WTC11 (cell line): ENCODE results near the gene MARK2. TPM values are rescaled to one million over a fixed set of nuclear protein-coding genes. Genes with fewer than 3 reads are reported as not detected.
A peak's percentile ranks its signal among the peaks of the same experiment; 100 is the strongest.

ENCODE experiments used
- ATAC-seq: fragments of 200-7000 bp; cut with Tn5 transposase; 2 replicates; pipeline ENCODE4 v1.10.0; 2021; ENCODE audit warnings: mild to moderate bottlenecking, moderate library complexity
- CTCF ChIA-PET: fragments of 300-600 bp; sonication (Branson Sonifier 250); formaldehyde crosslinking; loops from one replicate; lab custom pipeline; 2021; ENCODE audit warnings: antibody characterized with exemption; lab: Charles Lee
- POLR2A ChIA-PET: fragments of 350-600 bp; sonication (Branson Sonifier 250); formaldehyde crosslinking; loops from one replicate; lab custom pipeline; 2021; ENCODE audit warnings: antibody characterized with exemption; lab: Charles Lee
- DNase-seq: peaks from one replicate; pipeline ENCODE4 v3.0.0; 2021; ENCODE audit warnings: low spot score
- H3K27ac Mint-ChIP-seq: 2 replicates; pipeline ENCODE4 v1.8.0; 2021; ENCODE audit warnings: mixed read lengths
- H3K27me3 Mint-ChIP-seq: 2 replicates; pipeline ENCODE4 v1.8.0; 2021; ENCODE audit warnings: low read depth, mild to moderate bottlenecking, moderate library complexity, mixed read lengths
- H3K36me3 Mint-ChIP-seq: 2 replicates; pipeline ENCODE4 v1.8.0; 2021; ENCODE audit warnings: mixed read lengths
- H3K4me1 Mint-ChIP-seq: 2 replicates; pipeline ENCODE4 v1.8.0; 2022; ENCODE audit warnings: mixed read lengths
- H3K4me3 Mint-ChIP-seq: 2 replicates; pipeline ENCODE4 v1.8.0; 2021; ENCODE audit warnings: mild to moderate bottlenecking, moderate library complexity, mixed read lengths
- H3K9me3 Mint-ChIP-seq: 2 replicates; pipeline ENCODE4 v1.8.0; 2021; ENCODE audit warnings: mixed read lengths
- AFF4 ChIP-seq: sonication (generic); formaldehyde crosslinking; IDR thresholded peaks from 2 replicates; pipeline ENCODE4 v1.8.1; 2023; ENCODE audit warnings: mild to moderate bottlenecking, missing genetic modification reagents, borderline replicate concordance
- ARID4B ChIP-seq: sonication (generic); formaldehyde crosslinking; IDR thresholded peaks from 2 replicates; pipeline ENCODE4 v1.8.0; 2023; ENCODE audit warnings: missing genetic modification reagents, mild to moderate bottlenecking, borderline replicate concordance
- ATF1 ChIP-seq: sonication (generic); formaldehyde crosslinking; IDR thresholded peaks from 2 replicates; pipeline ENCODE4 v1.8.1; 2023; ENCODE audit warnings: mild to moderate bottlenecking, moderate library complexity, missing genetic modification reagents
- ATF3 ChIP-seq: sonication (generic); formaldehyde crosslinking; conservative IDR thresholded peaks from 2 replicates; pipeline ENCODE4 v1.8.1; 2022; ENCODE audit warnings: mild to moderate bottlenecking, missing genetic modification reagents
- E2F1 ChIP-seq: sonication (generic); formaldehyde crosslinking; IDR thresholded peaks from 2 replicates; pipeline ENCODE4 v1.8.0; 2022; ENCODE audit warnings: mild to moderate bottlenecking, missing genetic modification reagents
- E2F5 ChIP-seq: sonication (generic); formaldehyde crosslinking; IDR thresholded peaks from 2 replicates; pipeline ENCODE4 v1.8.1; 2022; ENCODE audit warnings: mild to moderate bottlenecking, moderate library complexity, missing genetic modification reagents
- ELF4 ChIP-seq: sonication (generic); formaldehyde crosslinking; IDR thresholded peaks from 2 replicates; pipeline ENCODE4 v1.8.1; 2022; ENCODE audit warnings: low read depth, mild to moderate bottlenecking, moderate library complexity, missing genetic modification reagents
- FOXP1 ChIP-seq: sonication (generic); formaldehyde crosslinking; IDR thresholded peaks from 2 replicates; pipeline ENCODE4 v1.8.0; 2022; ENCODE audit warnings: missing genetic modification reagents, mild to moderate bottlenecking, moderate library complexity, borderline replicate concordance
- GABPB1 ChIP-seq: sonication (generic); formaldehyde crosslinking; IDR thresholded peaks from 2 replicates; pipeline ENCODE4 v1.8.1; 2023; ENCODE audit warnings: mild to moderate bottlenecking, missing genetic modification reagents
- HMGA2 ChIP-seq: fragments of 250-450 bp; sonication (Bioruptor Pico); IDR thresholded peaks from 2 replicates; pipeline ENCODE4 v1.4.0; 2021; ENCODE audit warnings: mild to moderate bottlenecking, moderate library complexity
- JAZF1 ChIP-seq: fragments of 250-450 bp; sonication (Bioruptor Pico); IDR thresholded peaks from 2 replicates; pipeline ENCODE4 v1.9.0; 2021; ENCODE audit warnings: moderate library complexity, mild to moderate bottlenecking, inconsistent platforms
- KAT7 ChIP-seq: sonication (generic); formaldehyde crosslinking; IDR thresholded peaks from 2 replicates; pipeline ENCODE4 v1.8.1; 2023; ENCODE audit warnings: missing genetic modification reagents, mild to moderate bottlenecking, borderline replicate concordance
- MAX ChIP-seq: sonication (generic); formaldehyde crosslinking; IDR thresholded peaks from 2 replicates; pipeline ENCODE4 v1.8.0; 2022; ENCODE audit warnings: mild to moderate bottlenecking, missing genetic modification reagents
- NR1H2 ChIP-seq: sonication (generic); formaldehyde crosslinking; IDR thresholded peaks from 2 replicates; pipeline ENCODE4 v1.9.0; 2021; ENCODE audit warnings: mild to moderate bottlenecking, moderate library complexity, missing genetic modification reagents
- PRDM15 ChIP-seq: sonication (generic); formaldehyde crosslinking; IDR thresholded peaks from 2 replicates; pipeline ENCODE4 v1.8.0; 2022; ENCODE audit warnings: missing genetic modification reagents
- RORB ChIP-seq: fragments of 250-450 bp; sonication (Bioruptor Pico); IDR thresholded peaks from 2 replicates; pipeline ENCODE4 v1.9.0; 2021; ENCODE audit warnings: mild to moderate bottlenecking
- SP1 ChIP-seq: sonication (generic); formaldehyde crosslinking; conservative IDR thresholded peaks from 2 replicates; pipeline ENCODE4 v1.8.1; 2022; ENCODE audit warnings: missing genetic modification reagents
- TEAD1 ChIP-seq: sonication (generic); formaldehyde crosslinking; IDR thresholded peaks from 2 replicates; pipeline ENCODE4 v1.8.0; 2022; ENCODE audit warnings: mild to moderate bottlenecking, missing genetic modification reagents
- TP53 ChIP-seq: sonication (generic); formaldehyde crosslinking; IDR thresholded peaks from 2 replicates; pipeline ENCODE4 v1.8.1; 2023; ENCODE audit warnings: mild to moderate bottlenecking, missing genetic modification reagents
- USF2 ChIP-seq: sonication (generic); formaldehyde crosslinking; IDR thresholded peaks from 2 replicates; pipeline ENCODE4 v1.8.1; 2023; ENCODE audit warnings: mild to moderate bottlenecking, missing genetic modification reagents, moderate library complexity
- total RNA-seq: library from RNA; stranded (reverse); gene quantifications from 3 replicates; pipeline ENCODE4 v1.2.3, GENCODE V29; 2021

Gene MARK2
- total RNA-seq, 1 experiment from 2014 or later: 57.4 TPM

- TF ChIP-seq JAZF1 (CRISPR knock-in tag) (no peak), E2F1 (no peak), ATF1 (CRISPR knock-in tag) (no peak), ARID4B (no peak), RORB (CRISPR knock-in tag) (no peak)
Observed at GRCh38 chr11:63811522-63811921, 27.4 kb upstream of the MARK2 start (continued).

GRCh38 chr11:63813035-63813562 lies 25.8 kb upstream of the MARK2 start, which contains the start of gene SPINDOC:
SPINDOC (plus strand) TSS chr11:63813456; CDS start chr11:63813687, 231 bp downstream.
- ChIA-PET POLR2A (interaction anchor here (0.5 to 1.0 kb wide), 2 partner anchors 44 to 46 kb away, joined by 3 read pairs; partner anchors contain the start of gene ZFTA), CTCF (interaction anchor here (1.0 to 3.1 kb wide), 4 partner anchors 30 to 104 kb away, joined by 3 to 21 read pairs (median 5); partner anchors contain the start of gene ZFTA)
- ATAC-seq: peak; percentile 64
- peak within 1 kb of the TSS; percentile 73 for H3K27ac Mint-ChIP-seq
- peak; percentile 75 for DNase-seq
- H3K27me3 Mint-ChIP-seq: peaks cover 15% of the 10 kb centered on the region
- H3K36me3 Mint-ChIP-seq: peaks cover 28% of the 10 kb centered on the region
- peak within 1 kb of the TSS; percentile 89 for H3K4me3 Mint-ChIP-seq
- no peaks in the 10 kb centered on the region for H3K9me3 Mint-ChIP-seq
- peaks cover 32% of the 10 kb centered on the region for H3K4me1 Mint-ChIP-seq
- TF ChIP-seq E2F5 (CRISPR knock-in tag): peak; percentile 58; the same call in 1 of the 2 replicates
- peak; percentile 65; the same call in 1 of the 2 replicates for TF ChIP-seq MAX (CRISPR knock-in tag)
- 0 out of 2 replicates have a peak, but pooled peaks have one; percentile 3 for TF ChIP-seq TEAD1
- peak; percentile 82; the same call in 1 of the 2 replicates for TF ChIP-seq SP1 (CRISPR knock-in tag)
- no peak for TF ChIP-seq AFF4 (CRISPR knock-in tag)
- TF ChIP-seq USF2 (CRISPR knock-in tag): peak; percentile 61; the same call in 1 of the 2 replicates
- 0 out of 2 replicates have a peak, but pooled peaks have one; percentile 13 for TF ChIP-seq TP53
- peak; percentile 3; the same call in 1 of the 2 replicates for TF ChIP-seq KAT7 (CRISPR knock-in tag)
- no peak for TF ChIP-seq NR1H2 (CRISPR knock-in tag)
- no peak for TF ChIP-seq ATF3 (CRISPR knock-in tag)
- no peak for TF ChIP-seq ELF4
- TF ChIP-seq HMGA2: no peak
- peak; percentile 72 for TF ChIP-seq PRDM15 (CRISPR knock-in tag)
- TF ChIP-seq FOXP1 (CRISPR knock-in tag): 0 out of 2 replicates have a peak, but pooled peaks have one; percentile 24
- TF ChIP-seq GABPB1 (CRISPR knock-in tag): 0 out of 2 replicates have a peak, but pooled peaks have one; percentile 15
